Measurements from ENCODE around the gene UBQLN4.
A peak's percentile ranks its signal among the peaks of the same experiment; 100 is the strongest.

UBQLN4 gene

GRCh38 chr1:156026588-156026987 is 27.0 kb downstream of the UBQLN4 start:
- Histone ChIP-seq H3K27ac (ENCODE audit: low read depth, low read length) (no peak overlapping the region), H3K9me3 (ENCODE audit: control insufficient read depth, insufficient read depth, low read depth, low read length) (no peaks in the 10 kb centered on the region), H3K27me3 (ENCODE audit: control insufficient read depth, insufficient read depth, low read length) (no peaks in the 10 kb centered on the region), H3K9ac (ENCODE audit: low read length) (no peak overlapping the region), H3K36me3 (ENCODE audit: control insufficient read depth, insufficient read depth, low read length) (no peaks in the 10 kb centered on the region), H3K4me3 (ENCODE audit: low read depth, low read length) (no peak overlapping the region), H3K4me1 (ENCODE audit: control insufficient read depth, insufficient read depth, low read length) (no peaks in the 10 kb centered on the region)

GRCh38 chr1:156025876-156026275 is 27.7 kb downstream of the UBQLN4 start:
- no peak overlapping the region for H3K4me3 ChIP-seq (ENCODE audit: low read depth, low read length)
- H3K9ac ChIP-seq (ENCODE audit: low read length) = no peak overlapping the region
- H3K36me3 ChIP-seq (ENCODE audit: control insufficient read depth, insufficient read depth, low read length) = no peaks in the 10 kb centered on the region
- H3K9me3 ChIP-seq (ENCODE audit: control insufficient read depth, insufficient read depth, low read depth, low read length) = no peaks in the 10 kb centered on the region
- H3K27ac ChIP-seq (ENCODE audit: low read depth, low read length) = no peak overlapping the region
- no peaks in the 10 kb centered on the region for H3K27me3 ChIP-seq (ENCODE audit: control insufficient read depth, insufficient read depth, low read length)
- no peaks in the 10 kb centered on the region for H3K4me1 ChIP-seq (ENCODE audit: control insufficient read depth, insufficient read depth, low read length)

- H3K27ac ChIP-seq (ENCODE audit: low read depth, low read length) = no peak overlapping the region
- no peaks in the 10 kb centered on the region for H3K9me3 ChIP-seq (ENCODE audit: control insufficient read depth, insufficient read depth, low read depth, low read length)
- H3K4me3 ChIP-seq (ENCODE audit: low read depth, low read length) = no peak overlapping the region
- H3K36me3 ChIP-seq (ENCODE audit: control insufficient read depth, insufficient read depth, low read length) = peaks cover under 1% of the 10 kb centered on the region; the same call in 1 of the 2 replicates
- H3K9ac ChIP-seq (ENCODE audit: low read length) = no peak overlapping the region
- H3K4me1 ChIP-seq (ENCODE audit: control insufficient read depth, insufficient read depth, low read length) = peaks cover 2% of the 10 kb centered on the region
- H3K27me3 ChIP-seq (ENCODE audit: control insufficient read depth, insufficient read depth, low read length) = no peaks in the 10 kb centered on the region
Observed at GRCh38 chr1:156024801-156025200, 28.8 kb downstream of the UBQLN4 start.

DNA sequence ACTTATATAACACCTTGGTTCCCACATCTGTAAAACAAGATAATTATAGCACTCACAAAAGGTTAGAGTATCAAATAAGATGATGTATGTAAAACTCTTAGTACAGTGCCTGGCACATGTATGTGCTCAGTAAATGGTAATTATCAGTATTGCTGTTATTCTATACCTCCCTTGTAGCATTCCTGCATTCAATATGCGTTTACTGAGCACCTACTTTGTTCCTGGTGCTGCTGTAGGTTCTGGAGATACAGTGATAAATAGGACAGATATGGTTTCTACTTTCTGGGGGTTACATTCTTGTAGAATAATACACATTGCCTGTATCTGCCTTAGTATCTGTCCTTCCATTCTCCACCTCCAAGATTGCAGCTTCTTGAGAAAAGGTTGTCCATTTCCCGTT is 31.6 kb downstream of the UBQLN4 start:
- no peaks in the 10 kb centered on the region for H3K9me3 ChIP-seq (ENCODE audit: control insufficient read depth, insufficient read depth, low read depth, low read length)
- H3K27me3 ChIP-seq (ENCODE audit: control insufficient read depth, insufficient read depth, low read length) = no peaks in the 10 kb centered on the region
- H3K9ac ChIP-seq (ENCODE audit: low read length) = no peak overlapping the region
- H3K4me3 ChIP-seq (ENCODE audit: low read depth, low read length) = no peak overlapping the region
- H3K36me3 ChIP-seq (ENCODE audit: control insufficient read depth, insufficient read depth, low read length) = peaks cover 21% of the 10 kb centered on the region
- peaks cover 5% of the 10 kb centered on the region for H3K4me1 ChIP-seq (ENCODE audit: control insufficient read depth, insufficient read depth, low read length)
- H3K27ac ChIP-seq (ENCODE audit: low read depth, low read length) = no peak overlapping the region

- peak overlapping the region; percentile 85 for H3K4me3 ChIP-seq (ENCODE audit: low read depth, low read length)
- H3K9ac ChIP-seq (ENCODE audit: low read length) = no peak overlapping the region
- no peak overlapping the region for H3K27ac ChIP-seq (ENCODE audit: low read depth, low read length)
- peaks cover 5% of the 10 kb centered on the region for H3K4me1 ChIP-seq (ENCODE audit: control insufficient read depth, insufficient read depth, low read length)
- H3K9me3 ChIP-seq (ENCODE audit: control insufficient read depth, insufficient read depth, low read depth, low read length) = no peaks in the 10 kb centered on the region
- no peaks in the 10 kb centered on the region for H3K27me3 ChIP-seq (ENCODE audit: control insufficient read depth, insufficient read depth, low read length)
- peaks cover 27% of the 10 kb centered on the region for H3K36me3 ChIP-seq (ENCODE audit: control insufficient read depth, insufficient read depth, low read length)
Observed at GRCh38 chr1:156021093-156021428, 32.5 kb downstream of the UBQLN4 start.

DNA sequence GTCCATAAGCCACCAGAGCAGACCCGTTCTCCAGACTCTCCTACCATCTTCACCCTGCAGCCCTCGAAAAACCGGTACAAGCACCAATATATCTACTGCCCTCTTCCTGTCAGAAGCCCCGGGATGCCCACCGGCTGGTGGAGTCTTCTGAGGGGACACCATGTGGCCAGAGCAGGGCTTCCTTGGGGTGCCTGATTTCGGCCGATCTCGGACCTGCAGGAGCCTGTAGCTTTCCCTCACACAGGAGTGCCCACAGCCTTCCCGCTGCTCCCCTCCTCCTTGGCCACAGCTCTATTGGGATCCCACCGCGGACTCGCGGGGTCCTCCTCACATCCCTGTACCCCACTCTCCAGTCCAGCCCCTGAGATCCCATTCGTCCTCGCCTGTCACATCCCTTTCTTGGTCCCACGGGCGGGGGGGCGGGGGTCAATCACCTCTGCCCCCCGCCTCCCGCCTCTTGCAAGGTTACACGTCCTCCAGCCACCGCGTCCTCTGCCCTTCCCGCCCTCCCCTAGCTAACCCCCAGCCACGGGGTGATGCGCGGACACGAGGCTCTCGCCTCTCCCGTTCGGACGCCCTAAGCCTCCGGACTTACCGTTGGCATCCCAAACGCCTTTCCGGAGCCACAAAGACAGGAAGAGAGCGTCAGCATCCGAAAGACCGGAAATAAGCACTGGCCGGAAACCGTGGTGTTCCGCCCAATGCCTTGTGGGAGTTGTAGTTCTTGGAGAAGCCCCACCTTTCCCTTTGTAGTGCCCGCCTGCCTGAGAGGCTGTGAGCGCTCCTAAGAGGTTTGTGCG is 33.1 kb downstream of the UBQLN4 start, which contains the start of gene SSR2:
Gene SSR2, minus strand, starts transcription at position 659 of the 800 bp plus-strand sequence. CDS start 784 bp downstream, outside the sequence.
- Histone ChIP-seq H3K9me3 (ENCODE audit: control insufficient read depth, insufficient read depth, low read depth, low read length) (no peaks in the 10 kb centered on the region), H3K27ac (ENCODE audit: low read depth, low read length) (no peak within 1 kb of the TSS), H3K36me3 (ENCODE audit: control insufficient read depth, insufficient read depth, low read length) (peaks cover 31% of the 10 kb centered on the region), H3K4me3 (ENCODE audit: low read depth, low read length) (peak within 1 kb of the TSS; percentile 85), H3K4me1 (ENCODE audit: control insufficient read depth, insufficient read depth, low read length) (peaks cover 5% of the 10 kb centered on the region), H3K27me3 (ENCODE audit: control insufficient read depth, insufficient read depth, low read length) (no peaks in the 10 kb centered on the region), H3K9ac (ENCODE audit: low read length) (peak within 1 kb of the TSS; percentile 80)

- no peaks in the 10 kb centered on the region for H3K27me3 ChIP-seq (ENCODE audit: control insufficient read depth, insufficient read depth, low read length)
- peak overlapping the region; percentile 80 for H3K9ac ChIP-seq (ENCODE audit: low read length)
- no peak overlapping the region for H3K27ac ChIP-seq (ENCODE audit: low read depth, low read length)
- H3K9me3 ChIP-seq (ENCODE audit: control insufficient read depth, insufficient read depth, low read depth, low read length) = no peaks in the 10 kb centered on the region
- peaks cover 5% of the 10 kb centered on the region for H3K4me1 ChIP-seq (ENCODE audit: control insufficient read depth, insufficient read depth, low read length)
- H3K4me3 ChIP-seq (ENCODE audit: low read depth, low read length) = peak overlapping the region; percentile 85
- H3K36me3 ChIP-seq (ENCODE audit: control insufficient read depth, insufficient read depth, low read length) = peaks cover 33% of the 10 kb centered on the region
Observed at GRCh38 chr1:156019946-156020292, 33.7 kb downstream of the UBQLN4 start.

DNA sequence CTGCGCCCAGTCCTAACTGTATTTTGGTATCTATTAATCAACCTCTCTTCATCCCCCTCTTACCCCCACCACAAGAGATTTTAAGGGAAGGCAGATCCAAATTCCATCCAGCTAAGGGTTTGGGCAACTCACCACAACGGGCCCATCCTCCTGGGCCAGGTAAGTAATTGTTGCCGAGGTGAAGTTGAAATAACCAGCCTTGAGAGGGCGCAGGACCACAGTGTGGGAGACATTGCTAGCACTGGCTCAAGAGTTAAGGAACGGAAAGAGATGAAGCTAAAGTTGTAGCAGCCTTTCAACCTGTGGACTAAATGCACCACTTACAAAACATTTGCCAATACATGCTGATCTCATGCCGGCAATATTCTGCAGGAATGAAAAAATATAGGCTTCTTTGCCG is 38.8 kb downstream of the UBQLN4 start:
- Histone ChIP-seq H3K27me3 (ENCODE audit: control insufficient read depth, insufficient read depth, low read length) (no peaks in the 10 kb centered on the region), H3K4me1 (ENCODE audit: control insufficient read depth, insufficient read depth, low read length) (peaks cover 3% of the 10 kb centered on the region), H3K36me3 (ENCODE audit: control insufficient read depth, insufficient read depth, low read length) (peaks cover 79% of the 10 kb centered on the region)

DNA sequence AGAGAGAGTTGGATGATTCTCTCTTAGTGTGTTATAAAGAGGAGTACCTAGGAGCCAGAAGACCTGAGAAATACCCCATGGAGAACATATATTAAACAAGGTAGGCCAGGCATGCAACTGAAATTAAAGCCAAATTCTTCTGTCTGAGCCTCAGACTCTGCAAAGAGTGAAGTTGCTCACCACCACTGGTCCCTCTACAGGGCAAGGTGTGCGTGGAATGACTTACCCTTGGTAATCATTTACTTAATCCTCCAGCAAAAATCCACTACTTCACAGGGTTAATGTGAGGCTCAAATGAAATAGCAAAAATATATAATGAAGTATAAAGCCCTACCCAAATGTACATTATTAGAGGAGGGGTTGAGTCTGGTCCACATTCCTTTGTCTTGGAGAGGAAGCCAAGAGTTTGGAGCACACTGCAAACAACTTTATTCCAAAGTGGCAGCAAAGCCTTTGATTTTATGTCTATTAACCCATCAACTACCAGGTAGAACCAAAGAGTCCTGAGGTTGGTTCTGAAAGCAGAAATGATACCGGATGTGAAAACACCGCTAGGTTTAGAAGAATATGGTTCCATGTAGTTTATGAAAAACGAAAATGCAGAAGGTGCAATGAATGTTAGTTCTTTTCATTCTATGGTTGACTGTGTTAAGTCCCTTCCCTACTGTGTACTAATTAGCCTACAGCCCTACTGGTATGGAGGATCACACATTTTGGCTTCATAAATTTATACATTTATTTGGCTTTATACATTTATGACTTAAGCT is 41.4 kb downstream of the UBQLN4 start:
- H3K4me3 ChIP-seq (ENCODE audit: low read depth, low read length) = no peak overlapping the region

More for the DNA sequence above, 38.8 kb downstream of the UBQLN4 start:
- no peak overlapping the region for H3K9ac ChIP-seq (ENCODE audit: low read length)
- H3K27ac ChIP-seq (ENCODE audit: low read depth, low read length) = no peak overlapping the region
- H3K4me3 ChIP-seq (ENCODE audit: low read depth, low read length) = no peak overlapping the region
- H3K9me3 ChIP-seq (ENCODE audit: control insufficient read depth, insufficient read depth, low read depth, low read length) = no peaks in the 10 kb centered on the region

GRCh38 chr1:156009404-156009803 is 44.2 kb downstream of the UBQLN4 start:
- Histone ChIP-seq H3K4me1 (ENCODE audit: control insufficient read depth, insufficient read depth, low read length) (no peaks in the 10 kb centered on the region), H3K27ac (ENCODE audit: low read depth, low read length) (no peak overlapping the region), H3K9me3 (ENCODE audit: control insufficient read depth, insufficient read depth, low read depth, low read length) (no peaks in the 10 kb centered on the region), H3K9ac (ENCODE audit: low read length) (no peak overlapping the region), H3K36me3 (ENCODE audit: control insufficient read depth, insufficient read depth, low read length) (peaks cover 55% of the 10 kb centered on the region), H3K4me3 (ENCODE audit: low read depth, low read length) (no peak overlapping the region), H3K27me3 (ENCODE audit: control insufficient read depth, insufficient read depth, low read length) (no peaks in the 10 kb centered on the region)

More for the DNA sequence above, 41.4 kb downstream of the UBQLN4 start:
- Histone ChIP-seq H3K27me3 (ENCODE audit: control insufficient read depth, insufficient read depth, low read length) (no peaks in the 10 kb centered on the region), H3K27ac (ENCODE audit: low read depth, low read length) (no peak overlapping the region), H3K4me1 (ENCODE audit: control insufficient read depth, insufficient read depth, low read length) (no peaks in the 10 kb centered on the region), H3K9me3 (ENCODE audit: control insufficient read depth, insufficient read depth, low read depth, low read length) (no peaks in the 10 kb centered on the region), H3K9ac (ENCODE audit: low read length) (no peak overlapping the region), H3K36me3 (ENCODE audit: control insufficient read depth, insufficient read depth, low read length) (peaks cover 73% of the 10 kb centered on the region)

DNA sequence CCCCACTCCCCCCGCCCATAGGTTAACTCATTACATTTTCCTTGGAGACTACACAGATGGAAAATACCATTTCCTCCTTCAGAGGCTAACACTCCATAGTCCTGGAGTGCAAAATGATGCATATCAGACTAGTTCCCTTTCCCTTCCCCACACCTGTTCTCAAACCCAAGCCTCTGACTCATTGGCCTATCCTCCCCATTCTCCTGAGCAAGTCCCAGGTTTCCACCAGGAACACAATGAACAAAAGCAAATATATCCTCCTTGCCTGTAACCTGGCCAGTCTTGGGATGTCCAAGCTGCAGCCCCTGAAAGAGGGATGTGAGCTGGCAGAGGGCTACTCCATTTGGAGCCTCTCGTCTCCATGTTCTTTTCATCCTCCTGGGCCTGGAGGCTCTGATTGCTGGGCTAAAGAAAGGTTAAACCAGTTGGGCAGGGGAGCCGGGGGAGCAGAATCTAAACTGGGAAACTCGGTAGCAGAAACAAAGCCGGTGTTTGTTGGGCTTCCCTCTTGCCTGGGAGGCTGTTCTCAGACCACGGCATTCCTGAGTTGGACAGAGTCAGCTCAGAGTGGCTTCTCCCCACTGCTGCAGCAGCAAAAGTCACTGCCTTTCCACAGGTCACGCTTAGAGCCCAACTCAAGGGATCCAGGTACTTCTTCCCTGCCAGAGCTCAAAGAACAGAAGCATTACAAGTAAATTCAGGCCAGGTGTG is 46.8 kb downstream of the UBQLN4 start:
- H3K4me3 ChIP-seq (ENCODE audit: low read depth, low read length) = no peak overlapping the region
- H3K4me1 ChIP-seq (ENCODE audit: control insufficient read depth, insufficient read depth, low read length) = no peaks in the 10 kb centered on the region
- H3K9me3 ChIP-seq (ENCODE audit: control insufficient read depth, insufficient read depth, low read depth, low read length) = no peaks in the 10 kb centered on the region
- no peak overlapping the region for H3K9ac ChIP-seq (ENCODE audit: low read length)
- H3K27me3 ChIP-seq (ENCODE audit: control insufficient read depth, insufficient read depth, low read length) = no peaks in the 10 kb centered on the region
- peaks cover 33% of the 10 kb centered on the region for H3K36me3 ChIP-seq (ENCODE audit: control insufficient read depth, insufficient read depth, low read length)
- no peak overlapping the region for H3K27ac ChIP-seq (ENCODE audit: low read depth, low read length)

Measured in HUES6 (cell line).